ENCODE measurements around the gene CNIH4.
"Not testable (repeated sequence)": the region's sequence is repeated elsewhere in the genome, so short reads cannot be mapped to it uniquely, and the experiment has no call there.

The CNIH4 gene

GRCh38 chr1:224356685-224357625, at the start of gene CNIH4:
Gene CNIH4, plus strand, starts transcription at chr1:224356879. Its CDS starts 46 bp downstream, at chr1:224356925.
- TF ChIP-seq POLR2A (IDR thresholded peaks at IDR 0.05; ENCODE audit: low read length) (peak; percentile 85), GATA1 (IDR thresholded peaks at IDR 0.05; ENCODE audit: low read depth, low read length) (no peak)
- peak; percentile 95 to 96 for DNase-seq

- TF ChIP-seq POLR2A (IDR thresholded peaks at IDR 0.05; ENCODE audit: low read length), result no peak
- no peak for DNase-seq
These were observed 48.6 kb upstream of the CNIH4 start for GRCh38 chr1:224308064-224308463.

- not testable (repeated sequence) for DNase-seq
These were observed 45.2 kb upstream of the CNIH4 start for GRCh38 chr1:224311503-224311902.

- no peak for TF ChIP-seq POLR2A (IDR thresholded peaks at IDR 0.05; ENCODE audit: low read length)
- TF ChIP-seq GATA1 (IDR thresholded peaks at IDR 0.05; ENCODE audit: low read depth, low read length), result no peak
- no peak for DNase-seq
These were observed 44.7 kb upstream of the CNIH4 start for GRCh38 chr1:224312025-224312424.

- no peak for TF ChIP-seq POLR2A (IDR thresholded peaks at IDR 0.05; ENCODE audit: low read length)
- no peak for DNase-seq
These were observed 39.2 kb upstream of the CNIH4 start for GRCh38 chr1:224317383-224318045.

GRCh38 chr1:224321706-224322105, 35.0 kb upstream of the CNIH4 start:
- no peak for TF ChIP-seq GATA1 (IDR thresholded peaks at IDR 0.05; ENCODE audit: low read depth, low read length)
- TF ChIP-seq POLR2A (IDR thresholded peaks at IDR 0.05; ENCODE audit: low read length), result no peak
- no peak for DNase-seq

GRCh38 chr1:224325959-224326358, 30.7 kb upstream of the CNIH4 start:
- DNase-seq, result no peak
- TF ChIP-seq POLR2A (IDR thresholded peaks at IDR 0.05; ENCODE audit: low read length), result no peak
- no peak for TF ChIP-seq GATA1 (IDR thresholded peaks at IDR 0.05; ENCODE audit: low read depth, low read length)

- no peak for DNase-seq
- TF ChIP-seq POLR2A (IDR thresholded peaks at IDR 0.05; ENCODE audit: low read length) (no peak), GATA1 (IDR thresholded peaks at IDR 0.05; ENCODE audit: low read depth, low read length) (no peak)
These were observed 28.0 kb upstream of the CNIH4 start for GRCh38 chr1:224328644-224329043.

- no peak for DNase-seq
- no peak for TF ChIP-seq POLR2A (IDR thresholded peaks at IDR 0.05; ENCODE audit: low read length)
- no peak for TF ChIP-seq GATA1 (IDR thresholded peaks at IDR 0.05; ENCODE audit: low read depth, low read length)
These were observed 27.2 kb upstream of the CNIH4 start for GRCh38 chr1:224329484-224329841.

- DNase-seq, result peak; percentile 92 to 93
- TF ChIP-seq POLR2A (IDR thresholded peaks at IDR 0.05; ENCODE audit: low read length), result peak; percentile 82
- TF ChIP-seq GATA1 (IDR thresholded peaks at IDR 0.05; ENCODE audit: low read depth, low read length), result no peak
These were observed 26.6 kb upstream of the CNIH4 start, which contains the start of gene NVL for GRCh38 chr1:224329842-224330753. Gene NVL, minus strand, starts transcription at chr1:224330172. Its CDS starts 45 bp downstream, at chr1:224330127.

GRCh38 chr1:224331326-224331725, 25.4 kb upstream of the CNIH4 start:
- DNase-seq, result no peak
- TF ChIP-seq POLR2A (IDR thresholded peaks at IDR 0.05; ENCODE audit: low read length), result no peak
- no peak for TF ChIP-seq GATA1 (IDR thresholded peaks at IDR 0.05; ENCODE audit: low read depth, low read length)

- TF ChIP-seq POLR2A (IDR thresholded peaks at IDR 0.05; ENCODE audit: low read length) (no peak), GATA1 (IDR thresholded peaks at IDR 0.05; ENCODE audit: low read depth, low read length) (no peak)
These were observed 24.9 kb upstream of the CNIH4 start for GRCh38 chr1:224331824-224332223.

GRCh38 chr1:224333309-224333926, 23.3 kb upstream of the CNIH4 start:
- no peak for TF ChIP-seq POLR2A (IDR thresholded peaks at IDR 0.05; ENCODE audit: low read length)
- TF ChIP-seq GATA1 (IDR thresholded peaks at IDR 0.05; ENCODE audit: low read depth, low read length), result no peak

More at GRCh38 chr1:224331824-224332223, 24.9 kb upstream of the CNIH4 start:
- no peak for DNase-seq

More at GRCh38 chr1:224333309-224333926, 23.3 kb upstream of the CNIH4 start:
- DNase-seq, result peak; percentile 74 to 82

Measured in erythroblast (primary cell).